Cardiac muscle cell (in vitro differentiated cells and primary cell): ENCODE measurements around the gene UPF2. TPM values are rescaled to one million over a fixed set of nuclear protein-coding genes. Genes with fewer than 3 reads are reported as not detected.

ENCODE experiments used
- DNase-seq, 2 donors: peaks; one replicate each; pipeline versions ENCODE4 v3.0.0 to v3.0.0-alpha.2; 2010 to 2017; ENCODE audit warnings: low read depth in 1 of 2, low spot score in 1 of 2
- H3K27ac ChIP-seq: fragments of 200-600 bp; sonication (generic); 2 replicates; pipeline ENCODE4 v1.5.1; 2016
- H3K27me3 ChIP-seq: fragments of 200-600 bp; sonication (generic); 2 replicates; pipeline ENCODE4 v1.6.0; 2016; ENCODE audit warnings: control low read depth
- H3K36me3 ChIP-seq: fragments of 200-600 bp; sonication (generic); 2 replicates; pipeline ENCODE4 v1.5.1; 2016; ENCODE audit warnings: control low read depth
- H3K4me1 ChIP-seq: fragments of 200-600 bp; sonication (generic); 2 replicates; pipeline ENCODE4 v1.8.1; 2017; ENCODE audit warnings: low read depth, mild to moderate bottlenecking, mixed run types
- H3K4me3 ChIP-seq: fragments of 200-600 bp; sonication (generic); 2 replicates; pipeline ENCODE4 v1.5.1; 2016; ENCODE audit warnings: mild to moderate bottlenecking
- H3K9me3 ChIP-seq: fragments of 200-600 bp; sonication (generic); 2 replicates; pipeline ENCODE4 v1.5.1; 2017; ENCODE audit warnings: low read depth, mild to moderate bottlenecking, control low read depth
- CTCF ChIP-seq: IDR thresholded peaks from 2 replicates; pipeline ENCODE4 v1.5.1; 2012; ENCODE audit warnings: low read depth, mild to moderate bottlenecking, low read length
- polyA plus RNA-seq: library from polyadenylated mRNA; unstranded; fragments of >200 nt; fragmentation: Nextera tagmentation; extraction: Ambion mirVana; gene quantifications from 2 replicates; pipeline ENCODE4 v1.2.1, GENCODE V29; 2016
- total RNA-seq: library from RNA; depleted of rRNA; stranded (reverse); fragments of >200 nt; gene quantifications from 2 replicates; pipeline ENCODE4 v1.2.3, GENCODE V29; 2016

UPF2 gene
- total and polyA plus RNA-seq, 2 experiments from 2014 or later, result 12.8 to 13.2 TPM

- Histone ChIP-seq H3K27me3 (no peaks in the 10 kb centered on the region), H3K36me3 (no peaks in the 10 kb centered on the region), H3K4me3 (no peak overlapping the region), H3K27ac (no peak overlapping the region), H3K9me3 (no peaks in the 10 kb centered on the region), H3K4me1 (no peaks in the 10 kb centered on the region)
- TF ChIP-seq CTCF, result no peak
- DNase-seq, result no peak
These were observed 133.0 kb downstream of the UPF2 start for GRCh38 chr10:11909618-11910017.

GRCh38 chr10:11908991-11909390 is 133.6 kb downstream of the UPF2 start:
- no peak for TF ChIP-seq CTCF
- Histone ChIP-seq H3K27ac (no peak overlapping the region), H3K4me3 (no peak overlapping the region), H3K4me1 (no peaks in the 10 kb centered on the region), H3K27me3 (no peaks in the 10 kb centered on the region), H3K9me3 (no peaks in the 10 kb centered on the region), H3K36me3 (no peaks in the 10 kb centered on the region)
- DNase-seq, result no peak

GRCh38 chr10:11908536-11908935 is 134.1 kb downstream of the UPF2 start:
- Histone ChIP-seq H3K4me1 (no peaks in the 10 kb centered on the region), H3K27ac (no peak overlapping the region), H3K4me3 (no peak overlapping the region), H3K9me3 (no peaks in the 10 kb centered on the region), H3K27me3 (no peaks in the 10 kb centered on the region), H3K36me3 (no peaks in the 10 kb centered on the region)
- no peak for TF ChIP-seq CTCF
- no peak for DNase-seq

- Histone ChIP-seq H3K36me3 (no peaks in the 10 kb centered on the region), H3K27me3 (no peaks in the 10 kb centered on the region), H3K27ac (no peak overlapping the region), H3K9me3 (no peaks in the 10 kb centered on the region), H3K4me1 (no peaks in the 10 kb centered on the region), H3K4me3 (no peak overlapping the region)
- DNase-seq, result no peak
- no peak for TF ChIP-seq CTCF
These were observed 134.7 kb downstream of the UPF2 start for GRCh38 chr10:11907914-11908313.

- Histone ChIP-seq H3K36me3 (no peaks in the 10 kb centered on the region), H3K27ac (no peak overlapping the region), H3K9me3 (no peaks in the 10 kb centered on the region), H3K4me1 (peaks cover 5% of the 10 kb centered on the region), H3K4me3 (no peak overlapping the region), H3K27me3 (no peaks in the 10 kb centered on the region)
- DNase-seq, result no peak
- TF ChIP-seq CTCF, result no peak
These were observed 135.9 kb downstream of the UPF2 start for GRCh38 chr10:11906714-11907113.

GRCh38 chr10:11902646-11903045 is 140.0 kb downstream of the UPF2 start:
- no peak for TF ChIP-seq CTCF
- DNase-seq, result no peak
- H3K4me3 ChIP-seq, result no peak overlapping the region
- H3K9me3 ChIP-seq, result no peaks in the 10 kb centered on the region
- peaks cover 22% of the 10 kb centered on the region for H3K4me1 ChIP-seq
- no peaks in the 10 kb centered on the region for H3K36me3 ChIP-seq
- H3K27ac ChIP-seq, result no peak overlapping the region
- no peaks in the 10 kb centered on the region for H3K27me3 ChIP-seq
